Measurements from ENCODE around the gene EHD4.

DNA sequence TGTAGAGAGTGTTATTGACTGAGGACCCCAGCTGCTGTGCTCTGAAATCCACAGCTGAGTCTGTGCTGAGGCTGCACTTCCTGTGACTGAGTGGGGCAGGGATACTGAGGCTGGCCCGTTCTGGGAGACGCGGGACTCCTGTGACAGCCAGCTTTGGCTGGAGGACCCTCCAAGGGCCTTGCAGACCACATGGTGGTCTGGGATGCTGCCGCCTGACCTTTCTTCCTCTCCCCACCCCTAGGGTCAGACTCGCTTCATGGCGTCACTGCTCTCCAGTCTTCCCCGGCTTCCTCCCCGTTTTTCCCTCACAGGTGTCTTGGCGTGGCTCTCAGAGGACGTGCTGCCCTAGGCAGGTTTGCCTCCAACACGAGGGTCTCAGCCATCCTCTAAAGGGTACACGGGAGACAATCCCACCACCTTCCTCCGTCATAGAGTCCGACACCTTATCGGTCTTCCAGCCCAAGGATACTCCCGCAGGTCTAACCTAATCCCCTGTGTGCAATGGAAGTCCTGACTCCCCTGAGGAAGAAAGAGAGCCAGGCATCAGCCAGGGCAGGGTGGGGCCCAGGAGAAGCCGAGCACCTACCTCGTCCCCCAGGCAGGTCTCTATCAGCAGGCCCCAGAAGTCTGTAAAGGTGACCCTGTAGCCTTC is 19.9 kb upstream of the EHD4 start:
- TF ChIP-seq, protein P1, sequence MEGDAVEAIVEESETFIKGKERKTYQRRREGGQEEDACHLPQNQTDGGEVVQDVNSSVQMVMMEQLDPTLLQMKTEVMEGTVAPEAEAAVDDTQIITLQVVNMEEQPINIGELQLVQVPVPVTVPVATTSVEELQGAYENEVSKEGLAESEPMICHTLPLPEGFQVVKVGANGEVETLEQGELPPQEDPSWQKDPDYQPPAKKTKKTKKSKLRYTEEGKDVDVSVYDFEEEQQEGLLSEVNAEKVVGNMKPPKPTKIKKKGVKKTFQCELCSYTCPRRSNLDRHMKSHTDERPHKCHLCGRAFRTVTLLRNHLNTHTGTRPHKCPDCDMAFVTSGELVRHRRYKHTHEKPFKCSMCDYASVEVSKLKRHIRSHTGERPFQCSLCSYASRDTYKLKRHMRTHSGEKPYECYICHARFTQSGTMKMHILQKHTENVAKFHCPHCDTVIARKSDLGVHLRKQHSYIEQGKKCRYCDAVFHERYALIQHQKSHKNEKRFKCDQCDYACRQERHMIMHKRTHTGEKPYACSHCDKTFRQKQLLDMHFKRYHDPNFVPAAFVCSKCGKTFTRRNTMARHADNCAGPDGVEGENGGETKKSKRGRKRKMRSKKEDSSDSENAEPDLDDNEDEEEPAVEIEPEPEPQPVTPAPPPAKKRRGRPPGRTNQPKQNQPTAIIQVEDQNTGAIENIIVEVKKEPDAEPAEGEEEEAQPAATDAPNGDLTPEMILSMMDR (IDR thresholded peaks at IDR 0.05): no peak
- no peak for TF ChIP-seq POLR2A (IDR thresholded peaks at IDR 0.05)
